ENCODE results near the gene DNAH5. TPM values are rescaled to one million over a fixed set of nuclear protein-coding genes. Genes with fewer than 3 reads are reported as not detected.

The DNAH5 gene
- total and polyA plus RNA-seq, 2 experiments from 2014 or later: 0.56 to 0.97 TPM

DNA sequence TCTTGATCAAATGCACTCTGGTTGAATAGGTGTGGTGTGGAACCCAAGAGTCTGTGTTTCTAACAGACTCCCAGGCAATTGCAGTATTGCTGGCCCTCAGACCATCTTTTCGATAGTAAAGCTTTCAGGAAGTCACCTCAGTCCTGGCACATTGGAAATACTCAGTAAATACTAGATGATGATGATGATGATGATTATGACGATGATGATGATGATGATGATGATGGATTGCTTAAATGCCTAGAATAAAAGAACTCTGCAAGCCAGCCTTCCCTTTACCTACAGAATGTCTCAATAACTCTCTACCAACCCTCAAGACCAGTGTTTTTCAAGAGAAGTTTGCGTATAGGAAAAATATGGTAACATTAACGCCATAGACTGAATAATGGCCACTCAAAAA lies 268.0 kb downstream of the DNAH5 start (continued):
- no peak for TF ChIP-seq ZNF462 (CRISPR knock-in tag; IDR thresholded peaks at IDR 0.05)
- TF ChIP-seq NANOG (IDR thresholded peaks at IDR 0.05; ENCODE audit: borderline replicate concordance): no peak

GRCh38 chr5:13674391-13674790 lies 270.1 kb downstream of the DNAH5 start:
- no peak for TF ChIP-seq REST (IDR thresholded peaks at IDR 0.05; ENCODE audit: unreplicated experiment)
- TF ChIP-seq CREB1 (CRISPR knock-in tag; IDR thresholded peaks at IDR 0.05; ENCODE audit: low read depth): no peak
- Mint-ChIP-seq H3K4me3 (no peak overlapping the region), H3K4me1 (peaks cover 8% of the 10 kb centered on the region; the same call in 2 of the 3 replicates), H3K9me3 (peaks cover 20% of the 10 kb centered on the region), H3K36me3 (ENCODE audit: low read depth) (peaks cover 9% of the 10 kb centered on the region; the same call in 1 of the 3 replicates), H3K27ac (no peak overlapping the region), H3K27me3 (ENCODE audit: insufficient read depth, low read depth, poor library complexity) (no peaks in the 10 kb centered on the region)
- Histone ChIP-seq H3K27me3 (ENCODE audit: insufficient read depth) (no peaks in the 10 kb centered on the region), H3K79me2 (replicated peaks; ENCODE audit: insufficient read depth) (no peaks in the 10 kb centered on the region), H4K20me1 (replicated peaks; ENCODE audit: insufficient read depth) (no peaks in the 10 kb centered on the region), H3K4me2 (no peak overlapping the region), H3K9me2 (ENCODE audit: insufficient read depth) (0 out of 2 replicates have a peak, but pooled peaks cover 10% of the 10 kb centered on the region), H3K27ac (ENCODE audit: low read depth) (no peak overlapping the region), H2AFZ (no peak overlapping the region), H3K4me1 (ENCODE audit: insufficient read depth) (no peaks in the 10 kb centered on the region), H3F3A (replicated peaks; ENCODE audit: low read depth) (no peaks in the 10 kb centered on the region), H3K36me3 (ENCODE audit: insufficient read depth) (no peaks in the 10 kb centered on the region), H3K4me3 (no peak overlapping the region)
- no peak for DNase-seq (ENCODE audit: low spot score)
- no peak for ATAC-seq

Data from GM23338 (cell line).